WTC11 (cell line): ENCODE measurements around the gene ABCB11. TPM values are rescaled to one million over a fixed set of nuclear protein-coding genes. Genes with fewer than 3 reads are reported as not detected.

Experiments used
- ATAC-seq: fragments of 200-7000 bp; cut with Tn5 transposase; 2 replicates; pipeline ENCODE4 v1.10.0; 2021; ENCODE audit warnings: mild to moderate bottlenecking, moderate library complexity
- CTCF ChIA-PET: fragments of 300-600 bp; sonication (Branson Sonifier 250); formaldehyde crosslinking; loops from one replicate; lab custom pipeline; 2021; ENCODE audit warnings: antibody characterized with exemption; lab: Charles Lee
- POLR2A ChIA-PET: fragments of 350-600 bp; sonication (Branson Sonifier 250); formaldehyde crosslinking; loops from one replicate; lab custom pipeline; 2021; ENCODE audit warnings: antibody characterized with exemption; lab: Charles Lee
- DNase-seq: peaks from one replicate; pipeline ENCODE4 v3.0.0; 2021; ENCODE audit warnings: low spot score
- H3K27ac Mint-ChIP-seq: 2 replicates; pipeline ENCODE4 v1.8.0; 2021; ENCODE audit warnings: mixed read lengths
- H3K27me3 Mint-ChIP-seq: 2 replicates; pipeline ENCODE4 v1.8.0; 2021; ENCODE audit warnings: low read depth, mild to moderate bottlenecking, moderate library complexity, mixed read lengths
- H3K36me3 Mint-ChIP-seq: 2 replicates; pipeline ENCODE4 v1.8.0; 2021; ENCODE audit warnings: mixed read lengths
- H3K4me1 Mint-ChIP-seq: 2 replicates; pipeline ENCODE4 v1.8.0; 2022; ENCODE audit warnings: mixed read lengths
- H3K4me3 Mint-ChIP-seq: 2 replicates; pipeline ENCODE4 v1.8.0; 2021; ENCODE audit warnings: mild to moderate bottlenecking, moderate library complexity, mixed read lengths
- H3K9me3 Mint-ChIP-seq: 2 replicates; pipeline ENCODE4 v1.8.0; 2021; ENCODE audit warnings: mixed read lengths
- ARID4B ChIP-seq: sonication (generic); formaldehyde crosslinking; IDR thresholded peaks from 2 replicates; pipeline ENCODE4 v1.8.0; 2023; ENCODE audit warnings: missing genetic modification reagents, mild to moderate bottlenecking, borderline replicate concordance
- ATF1 ChIP-seq: sonication (generic); formaldehyde crosslinking; IDR thresholded peaks from 2 replicates; pipeline ENCODE4 v1.8.1; 2023; ENCODE audit warnings: mild to moderate bottlenecking, moderate library complexity, missing genetic modification reagents
- EMX1 ChIP-seq: fragments of 250-450 bp; sonication (Bioruptor Pico); IDR thresholded peaks from 2 replicates; pipeline ENCODE4 v1.8.0; 2021; ENCODE audit warnings: mild to moderate bottlenecking
- FOXJ3 ChIP-seq: sonication (generic); formaldehyde crosslinking; IDR thresholded peaks from 2 replicates; pipeline ENCODE4 v1.9.0; 2021; ENCODE audit warnings: missing genetic modification reagents, mild to moderate bottlenecking, borderline replicate concordance
- JUN ChIP-seq: sonication (generic); formaldehyde crosslinking; IDR thresholded peaks from 2 replicates; pipeline ENCODE4 v1.8.0; 2023; ENCODE audit warnings: mild to moderate bottlenecking, missing genetic modification reagents
- MLX ChIP-seq: sonication (generic); formaldehyde crosslinking; IDR thresholded peaks from 2 replicates; pipeline ENCODE4 v1.8.1; 2023; ENCODE audit warnings: mild to moderate bottlenecking, missing genetic modification reagents, moderate library complexity
- ZNF121 ChIP-seq: sonication (generic); formaldehyde crosslinking; IDR thresholded peaks from 2 replicates; pipeline ENCODE4 v1.8.0; 2023; ENCODE audit warnings: missing genetic modification reagents
- ZNF232 ChIP-seq: sonication (generic); formaldehyde crosslinking; IDR thresholded peaks from 2 replicates; pipeline ENCODE4 v1.8.0; 2022; ENCODE audit warnings: mild to moderate bottlenecking, missing genetic modification reagents
- ZNF263 ChIP-seq: sonication (generic); formaldehyde crosslinking; IDR thresholded peaks from 2 replicates; pipeline ENCODE4 v1.8.1; 2022; ENCODE audit warnings: low read depth, mild to moderate bottlenecking, moderate library complexity, missing genetic modification reagents
- ZNF532 ChIP-seq: fragments of 250-450 bp; sonication (Bioruptor Pico); IDR thresholded peaks from 2 replicates; pipeline ENCODE4 v1.9.0; 2021; ENCODE audit warnings: mild to moderate bottlenecking, borderline replicate concordance
- total RNA-seq: library from RNA; stranded (reverse); gene quantifications from 3 replicates; pipeline ENCODE4 v1.2.3, GENCODE V29; 2021
- TF ChIP-seq, protein P1 (sequence below): sonication (generic); formaldehyde crosslinking; IDR thresholded peaks from 2 replicates; pipeline ENCODE4 v1.8.0; 2022; ENCODE audit warnings: mild to moderate bottlenecking, missing genetic modification reagents
- TF ChIP-seq, protein P2 (sequence below): fragments of 200-600 bp; IDR thresholded peaks from 2 replicates; pipeline ENCODE4 v1.8.0; 2022; ENCODE audit warnings: antibody characterized with exemption
- TF ChIP-seq, protein P3 (sequence below): sonication (generic); formaldehyde crosslinking; IDR thresholded peaks from 2 replicates; pipeline ENCODE4 v1.8.1; 2023; ENCODE audit warnings: mild to moderate bottlenecking, missing genetic modification reagents, borderline replicate concordance

Gene ABCB11
- total RNA-seq, 1 experiment from 2014 or later = 0.77 TPM

DNA sequence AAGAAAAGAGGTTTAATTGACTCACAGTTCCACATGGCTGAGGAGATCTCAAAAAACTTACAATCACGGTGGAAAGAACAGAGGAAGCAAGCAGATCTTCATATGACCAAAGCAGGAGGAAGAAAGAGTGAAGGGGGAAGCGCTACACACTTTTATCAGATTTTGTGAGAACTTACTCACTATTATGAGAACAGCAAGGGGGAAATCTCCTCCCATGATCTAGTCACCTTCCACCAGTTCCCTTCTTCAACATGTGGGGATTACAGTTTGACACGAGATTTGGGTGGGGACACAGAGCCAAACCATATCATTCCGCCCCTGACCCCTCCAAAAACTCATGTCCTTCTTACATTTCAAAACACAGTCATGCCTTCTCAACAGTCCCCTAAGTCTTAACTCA, 75.8 kb downstream of the ABCB11 start:
- no peak for DNase-seq
- TF ChIP-seq MLX (CRISPR knock-in tag) = no peak
- TF ChIP-seq EMX1 (CRISPR knock-in tag) = no peak
- TF ChIP-seq, protein P1, sequence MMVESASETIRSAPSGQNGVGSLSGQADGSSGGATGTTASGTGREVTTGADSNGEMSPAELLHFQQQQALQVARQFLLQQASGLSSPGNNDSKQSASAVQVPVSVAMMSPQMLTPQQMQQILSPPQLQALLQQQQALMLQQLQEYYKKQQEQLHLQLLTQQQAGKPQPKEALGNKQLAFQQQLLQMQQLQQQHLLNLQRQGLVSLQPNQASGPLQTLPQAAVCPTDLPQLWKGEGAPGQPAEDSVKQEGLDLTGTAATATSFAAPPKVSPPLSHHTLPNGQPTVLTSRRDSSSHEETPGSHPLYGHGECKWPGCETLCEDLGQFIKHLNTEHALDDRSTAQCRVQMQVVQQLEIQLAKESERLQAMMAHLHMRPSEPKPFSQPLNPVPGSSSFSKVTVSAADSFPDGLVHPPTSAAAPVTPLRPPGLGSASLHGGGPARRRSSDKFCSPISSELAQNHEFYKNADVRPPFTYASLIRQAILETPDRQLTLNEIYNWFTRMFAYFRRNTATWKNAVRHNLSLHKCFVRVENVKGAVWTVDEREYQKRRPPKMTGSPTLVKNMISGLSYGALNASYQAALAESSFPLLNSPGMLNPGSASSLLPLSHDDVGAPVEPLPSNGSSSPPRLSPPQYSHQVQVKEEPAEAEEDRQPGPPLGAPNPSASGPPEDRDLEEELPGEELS (CRISPR knock-in tag) = no peak
- TF ChIP-seq ZNF532 (CRISPR knock-in tag) = no peak
- TF ChIP-seq ZNF263 (CRISPR knock-in tag) = no peak
- TF ChIP-seq JUN (CRISPR knock-in tag) = no peak
- TF ChIP-seq ZNF232 (CRISPR knock-in tag) = no peak
- TF ChIP-seq ARID4B (CRISPR knock-in tag) = no peak
- no peak for TF ChIP-seq ZNF121 (CRISPR knock-in tag)
- TF ChIP-seq ATF1 (CRISPR knock-in tag) = no peak
- TF ChIP-seq, protein P2, sequence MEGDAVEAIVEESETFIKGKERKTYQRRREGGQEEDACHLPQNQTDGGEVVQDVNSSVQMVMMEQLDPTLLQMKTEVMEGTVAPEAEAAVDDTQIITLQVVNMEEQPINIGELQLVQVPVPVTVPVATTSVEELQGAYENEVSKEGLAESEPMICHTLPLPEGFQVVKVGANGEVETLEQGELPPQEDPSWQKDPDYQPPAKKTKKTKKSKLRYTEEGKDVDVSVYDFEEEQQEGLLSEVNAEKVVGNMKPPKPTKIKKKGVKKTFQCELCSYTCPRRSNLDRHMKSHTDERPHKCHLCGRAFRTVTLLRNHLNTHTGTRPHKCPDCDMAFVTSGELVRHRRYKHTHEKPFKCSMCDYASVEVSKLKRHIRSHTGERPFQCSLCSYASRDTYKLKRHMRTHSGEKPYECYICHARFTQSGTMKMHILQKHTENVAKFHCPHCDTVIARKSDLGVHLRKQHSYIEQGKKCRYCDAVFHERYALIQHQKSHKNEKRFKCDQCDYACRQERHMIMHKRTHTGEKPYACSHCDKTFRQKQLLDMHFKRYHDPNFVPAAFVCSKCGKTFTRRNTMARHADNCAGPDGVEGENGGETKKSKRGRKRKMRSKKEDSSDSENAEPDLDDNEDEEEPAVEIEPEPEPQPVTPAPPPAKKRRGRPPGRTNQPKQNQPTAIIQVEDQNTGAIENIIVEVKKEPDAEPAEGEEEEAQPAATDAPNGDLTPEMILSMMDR = no peak
- no peak for TF ChIP-seq FOXJ3 (CRISPR knock-in tag)
- TF ChIP-seq, protein P3, sequence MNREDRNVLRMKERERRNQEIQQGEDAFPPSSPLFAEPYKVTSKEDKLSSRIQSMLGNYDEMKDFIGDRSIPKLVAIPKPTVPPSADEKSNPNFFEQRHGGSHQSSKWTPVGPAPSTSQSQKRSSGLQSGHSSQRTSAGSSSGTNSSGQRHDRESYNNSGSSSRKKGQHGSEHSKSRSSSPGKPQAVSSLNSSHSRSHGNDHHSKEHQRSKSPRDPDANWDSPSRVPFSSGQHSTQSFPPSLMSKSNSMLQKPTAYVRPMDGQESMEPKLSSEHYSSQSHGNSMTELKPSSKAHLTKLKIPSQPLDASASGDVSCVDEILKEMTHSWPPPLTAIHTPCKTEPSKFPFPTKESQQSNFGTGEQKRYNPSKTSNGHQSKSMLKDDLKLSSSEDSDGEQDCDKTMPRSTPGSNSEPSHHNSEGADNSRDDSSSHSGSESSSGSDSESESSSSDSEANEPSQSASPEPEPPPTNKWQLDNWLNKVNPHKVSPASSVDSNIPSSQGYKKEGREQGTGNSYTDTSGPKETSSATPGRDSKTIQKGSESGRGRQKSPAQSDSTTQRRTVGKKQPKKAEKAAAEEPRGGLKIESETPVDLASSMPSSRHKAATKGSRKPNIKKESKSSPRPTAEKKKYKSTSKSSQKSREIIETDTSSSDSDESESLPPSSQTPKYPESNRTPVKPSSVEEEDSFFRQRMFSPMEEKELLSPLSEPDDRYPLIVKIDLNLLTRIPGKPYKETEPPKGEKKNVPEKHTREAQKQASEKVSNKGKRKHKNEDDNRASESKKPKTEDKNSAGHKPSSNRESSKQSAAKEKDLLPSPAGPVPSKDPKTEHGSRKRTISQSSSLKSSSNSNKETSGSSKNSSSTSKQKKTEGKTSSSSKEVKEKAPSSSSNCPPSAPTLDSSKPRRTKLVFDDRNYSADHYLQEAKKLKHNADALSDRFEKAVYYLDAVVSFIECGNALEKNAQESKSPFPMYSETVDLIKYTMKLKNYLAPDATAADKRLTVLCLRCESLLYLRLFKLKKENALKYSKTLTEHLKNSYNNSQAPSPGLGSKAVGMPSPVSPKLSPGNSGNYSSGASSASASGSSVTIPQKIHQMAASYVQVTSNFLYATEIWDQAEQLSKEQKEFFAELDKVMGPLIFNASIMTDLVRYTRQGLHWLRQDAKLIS (CRISPR knock-in tag) = no peak
- TF ChIP-seq, all 79 proteins: peak for 0
- H3K27me3 Mint-ChIP-seq = no peaks in the 10 kb centered on the region; the same call in 1 of the 2 replicates
- peaks cover 34% of the 10 kb centered on the region for H3K9me3 Mint-ChIP-seq
- no peaks in the 10 kb centered on the region for H3K4me1 Mint-ChIP-seq
- POLR2A ChIA-PET = no interaction called here
- H3K27ac Mint-ChIP-seq = no peak overlapping the region
- no peak overlapping the region for H3K4me3 Mint-ChIP-seq
- no peaks in the 10 kb centered on the region; the same call in 1 of the 2 replicates for H3K36me3 Mint-ChIP-seq
- CTCF ChIA-PET = no interaction called here
- no peak for ATAC-seq
